Measurements from ENCODE around the gene TNXB. TPM values are rescaled to one million over a fixed set of nuclear protein-coding genes. Genes with fewer than 3 reads are reported as not detected.

The TNXB gene
- total and polyA plus RNA-seq, 2 donors (not counting 3 experiments of a cell fraction or from before 2014, with no cell fraction given), result 0.47 to 2.7 TPM

DNA sequence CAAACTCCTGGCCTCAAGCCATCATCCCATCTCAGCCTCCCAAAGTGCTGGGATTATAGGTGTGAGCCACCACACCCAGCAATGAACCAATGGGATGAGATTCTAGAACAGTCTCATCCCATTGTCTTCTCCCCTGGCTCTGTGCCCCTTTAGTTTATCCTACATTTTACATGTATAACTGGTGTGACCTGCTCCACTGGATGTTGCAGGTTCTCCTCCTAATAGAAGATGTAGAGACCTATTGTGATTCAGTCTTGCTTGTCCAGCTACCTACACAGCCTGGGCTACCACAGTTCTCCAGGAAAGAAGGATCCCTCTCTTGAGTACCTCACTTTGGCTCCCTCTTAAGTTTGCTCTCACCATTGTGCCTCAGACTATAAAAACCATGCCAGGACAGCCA is 23.0 kb upstream of the TNXB start:
- TF ChIP-seq FOS (IDR thresholded peaks at IDR 0.05; ENCODE audit: borderline replicate concordance, insufficient read depth, low read length) (no peak), POLR2AphosphoS5 (IDR thresholded peaks at IDR 0.05; ENCODE audit: insufficient read depth, low read depth, low read length) (no peak), GATA2 (IDR thresholded peaks at IDR 0.05; ENCODE audit: insufficient read depth, insufficient read length, low read depth, low read length) (no peak), EZH2 (IDR thresholded peaks at IDR 0.05; ENCODE audit: borderline replicate concordance, low read depth, low read length, severe bottlenecking) (no peak), POLR2A (IDR thresholded peaks at IDR 0.05; ENCODE audit: low read depth, low read length) (no peak), JUN (IDR thresholded peaks at IDR 0.05; ENCODE audit: borderline replicate concordance, insufficient read depth, insufficient read length, low read depth) (no peak)
- Histone ChIP-seq H4K20me1 (replicated peaks; ENCODE audit: control insufficient read depth, extremely low read depth, insufficient read depth, low read length) (no peaks in the 10 kb centered on the region), H3K9me1 (replicated peaks; ENCODE audit: control insufficient read depth, extremely low read depth, insufficient read depth, low read length) (no peaks in the 10 kb centered on the region), H2AFZ (ENCODE audit: low read depth, low read length) (no peak overlapping the region), H3K4me2 (ENCODE audit: insufficient read depth, low read length) (no peak overlapping the region), H3K79me2 (ENCODE audit: control insufficient read depth, insufficient read depth, low read length) (peaks cover 7% of the 10 kb centered on the region), H3K27ac (ENCODE audit: insufficient read depth, low read depth, low read length) (no peak overlapping the region), H3K27me3 (ENCODE audit: control insufficient read depth in 2 of 2, insufficient read depth in 2 of 2, low read length in 2 of 2) (peaks cover 5 to 10% of the 10 kb centered on the region in 2 experiments), H3K36me3 (ENCODE audit: control insufficient read depth in 2 of 2, extremely low read depth in 1 of 2, insufficient read depth in 2 of 2, low read length in 2 of 2) (no peaks in the 10 kb centered on the region), H3K9me3 (replicated peaks; ENCODE audit: control insufficient read depth, insufficient read depth, low read length) (no peaks in the 10 kb centered on the region), H3K4me1 (ENCODE audit: control insufficient read depth, extremely low read depth, insufficient read depth, low read length) (peaks cover 17% of the 10 kb centered on the region), H3K4me3 (replicated peaks in 1 of 3; ENCODE audit: insufficient read depth in 1 of 3, low read depth in 1 of 3, low read length in 3 of 3) (no peak overlapping the region), H3K9ac (replicated peaks; ENCODE audit: extremely low read depth, insufficient read depth, low read length) (no peak overlapping the region)
- POLR2A ChIA-PET, result no interaction called here
- BruUV-seq (replicated peaks), result no TSS peak
- dilution Hi-C loops (cut with MboI; ENCODE audit: extremely low pct_ligation_motif_present, low sequenced_read_pairs), result no loop called here
- FAIRE-seq, result no peak
- no peak for DNase-seq (ENCODE audit: low read depth, low spot score)
- CTCF ChIA-PET, result no interaction called here
- intact Hi-C loops (cut with micrococcal nuclease), result no loop called here

GRCh38 chr6:32131439-32131948 is 22.4 kb upstream of the TNXB start:
- DNase-seq (ENCODE audit: low read depth, low spot score) (no peak), FAIRE-seq (no peak)
- H3K4me2 ChIP-seq (ENCODE audit: insufficient read depth, low read length), result no peak overlapping the region
- H3K27ac ChIP-seq (ENCODE audit: insufficient read depth, low read depth, low read length), result no peak overlapping the region
- no peaks in the 10 kb centered on the region for H3K9me3 ChIP-seq (replicated peaks; ENCODE audit: control insufficient read depth, insufficient read depth, low read length)
- no TSS peak for BruUV-seq (replicated peaks)
- H3K4me1 ChIP-seq (ENCODE audit: control insufficient read depth, extremely low read depth, insufficient read depth, low read length), result peaks cover 20% of the 10 kb centered on the region
- no peak overlapping the region for H2AFZ ChIP-seq (ENCODE audit: low read depth, low read length)
- ChIA-PET POLR2A (no interaction called here), CTCF (interaction anchor here (2.2 kb wide), 1 partner anchor 12 kb away, joined by 9 read pairs; no protein-coding TSS in a partner anchor)
- H3K79me2 ChIP-seq (ENCODE audit: control insufficient read depth, insufficient read depth, low read length), result peaks cover 11% of the 10 kb centered on the region
- no peak overlapping the region for H3K4me3 ChIP-seq (replicated peaks in 1 of 3; ENCODE audit: insufficient read depth in 1 of 3, low read depth in 1 of 3, low read length in 3 of 3)
- no peaks in the 10 kb centered on the region for H4K20me1 ChIP-seq (replicated peaks; ENCODE audit: control insufficient read depth, extremely low read depth, insufficient read depth, low read length)
- peaks cover 0 to 2% of the 10 kb centered on the region in 2 experiments for H3K36me3 ChIP-seq (ENCODE audit: control insufficient read depth in 2 of 2, extremely low read depth in 1 of 2, insufficient read depth in 2 of 2, low read length in 2 of 2)
- H3K9ac ChIP-seq (replicated peaks; ENCODE audit: extremely low read depth, insufficient read depth, low read length), result no peak overlapping the region
- peaks cover 5 to 10% of the 10 kb centered on the region in 2 experiments for H3K27me3 ChIP-seq (ENCODE audit: control insufficient read depth in 2 of 2, insufficient read depth in 2 of 2, low read length in 2 of 2)
- no peak for TF ChIP-seq MAX (IDR thresholded peaks at IDR 0.05; ENCODE audit: insufficient read depth, insufficient read length)
- TF ChIP-seq EZH2 (IDR thresholded peaks at IDR 0.05; ENCODE audit: borderline replicate concordance, low read depth, low read length, severe bottlenecking), result no peak
- TF ChIP-seq FOS (IDR thresholded peaks at IDR 0.05; ENCODE audit: borderline replicate concordance, insufficient read depth, low read length), result no peak
- TF ChIP-seq GATA2 (IDR thresholded peaks at IDR 0.05; ENCODE audit: insufficient read depth, insufficient read length, low read depth, low read length), result no peak
- TF ChIP-seq, protein P1, sequence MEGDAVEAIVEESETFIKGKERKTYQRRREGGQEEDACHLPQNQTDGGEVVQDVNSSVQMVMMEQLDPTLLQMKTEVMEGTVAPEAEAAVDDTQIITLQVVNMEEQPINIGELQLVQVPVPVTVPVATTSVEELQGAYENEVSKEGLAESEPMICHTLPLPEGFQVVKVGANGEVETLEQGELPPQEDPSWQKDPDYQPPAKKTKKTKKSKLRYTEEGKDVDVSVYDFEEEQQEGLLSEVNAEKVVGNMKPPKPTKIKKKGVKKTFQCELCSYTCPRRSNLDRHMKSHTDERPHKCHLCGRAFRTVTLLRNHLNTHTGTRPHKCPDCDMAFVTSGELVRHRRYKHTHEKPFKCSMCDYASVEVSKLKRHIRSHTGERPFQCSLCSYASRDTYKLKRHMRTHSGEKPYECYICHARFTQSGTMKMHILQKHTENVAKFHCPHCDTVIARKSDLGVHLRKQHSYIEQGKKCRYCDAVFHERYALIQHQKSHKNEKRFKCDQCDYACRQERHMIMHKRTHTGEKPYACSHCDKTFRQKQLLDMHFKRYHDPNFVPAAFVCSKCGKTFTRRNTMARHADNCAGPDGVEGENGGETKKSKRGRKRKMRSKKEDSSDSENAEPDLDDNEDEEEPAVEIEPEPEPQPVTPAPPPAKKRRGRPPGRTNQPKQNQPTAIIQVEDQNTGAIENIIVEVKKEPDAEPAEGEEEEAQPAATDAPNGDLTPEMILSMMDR (IDR thresholded peaks at IDR 0.05; ENCODE audit: extremely low read depth in 1 of 2, insufficient read depth in 1 of 2, low read depth in 1 of 2, low read length in 2 of 2), result no peak
- no peak for TF ChIP-seq POLR2A (IDR thresholded peaks at IDR 0.05; ENCODE audit: low read depth, low read length)
- no peak for TF ChIP-seq POLR2AphosphoS5 (IDR thresholded peaks at IDR 0.05; ENCODE audit: insufficient read depth, low read depth, low read length)
- no peak for TF ChIP-seq MYC (IDR thresholded peaks at IDR 0.05; ENCODE audit: low read depth, low read length)
- no peak for TF ChIP-seq JUN (IDR thresholded peaks at IDR 0.05; ENCODE audit: borderline replicate concordance, insufficient read depth, insufficient read length, low read depth)
- H3K9me1 ChIP-seq (replicated peaks; ENCODE audit: control insufficient read depth, extremely low read depth, insufficient read depth, low read length), result no peaks in the 10 kb centered on the region
- dilution Hi-C loops (cut with MboI; ENCODE audit: extremely low pct_ligation_motif_present, low sequenced_read_pairs), result no loop called here
- intact Hi-C loops (cut with micrococcal nuclease), result no loop called here

All from endothelial cell of umbilical vein (primary cell).